Lower leg skin (tissue), 4 donors: ENCODE results near the gene FBXL15. TPM values are rescaled to one million over a fixed set of nuclear protein-coding genes. Genes with fewer than 3 reads are reported as not detected.

Experiments
- DNase-seq, 2 donors: peaks; one replicate each; pipeline ENCODE4 v3.0.0-alpha.2; 2019; ENCODE audit warnings: low spot score in 2 of 2
- H3K4me3 ChIP-seq: fragments of 200-600 bp; sonication (generic); 2 replicates; pipeline ENCODE4 v1.5.1; 2017; ENCODE audit warnings: mild to moderate bottlenecking, low read depth; ENCODE audit not compliant: poor library complexity, severe bottlenecking
- POLR2A ChIP-seq, 2 donors: fragments of 450-650 bp; IDR thresholded peaks; one replicate each; pipeline ENCODE4 v1.6.1; 2016 to 2017; ENCODE audit warnings: antibody characterized with exemption in 2 of 2, mild to moderate bottlenecking in 1 of 2, moderate library complexity in 1 of 2
- WGBS, 2 donors: methylation state at CpG; one replicate each; pipeline ENCODE4 v1.1.5; 2018; 5-methylcytosine and 5-hydroxymethylcytosine counted together
- intact Hi-C: fragments of 100-400 bp; cut with DNase I; formaldehyde crosslinking; loops from one replicate; pipeline ENCODE4 v1.15.0; 2023; ENCODE audit warnings: low total_unique reads
- total RNA-seq, 4 donors: library from RNA; depleted of rRNA; stranded (reverse); fragments of >200 nt; gene quantifications; one replicate each; pipeline ENCODE4 v1.1.0, GENCODE V29; 2016
- TF ChIP-seq, protein P1 (sequence below), 3 donors: fragments of 450-650 bp; IDR thresholded peaks; one replicate each; pipeline ENCODE4 v1.5.1; 2016; ENCODE audit warnings: antibody characterized with exemption in 3 of 3, mild to moderate bottlenecking in 3 of 3, moderate library complexity in 2 of 3

FBXL15 gene
- total RNA-seq, 4 donors from 2014 or later = 18.2 to 25.3 (median 19.1) TPM

DNA sequence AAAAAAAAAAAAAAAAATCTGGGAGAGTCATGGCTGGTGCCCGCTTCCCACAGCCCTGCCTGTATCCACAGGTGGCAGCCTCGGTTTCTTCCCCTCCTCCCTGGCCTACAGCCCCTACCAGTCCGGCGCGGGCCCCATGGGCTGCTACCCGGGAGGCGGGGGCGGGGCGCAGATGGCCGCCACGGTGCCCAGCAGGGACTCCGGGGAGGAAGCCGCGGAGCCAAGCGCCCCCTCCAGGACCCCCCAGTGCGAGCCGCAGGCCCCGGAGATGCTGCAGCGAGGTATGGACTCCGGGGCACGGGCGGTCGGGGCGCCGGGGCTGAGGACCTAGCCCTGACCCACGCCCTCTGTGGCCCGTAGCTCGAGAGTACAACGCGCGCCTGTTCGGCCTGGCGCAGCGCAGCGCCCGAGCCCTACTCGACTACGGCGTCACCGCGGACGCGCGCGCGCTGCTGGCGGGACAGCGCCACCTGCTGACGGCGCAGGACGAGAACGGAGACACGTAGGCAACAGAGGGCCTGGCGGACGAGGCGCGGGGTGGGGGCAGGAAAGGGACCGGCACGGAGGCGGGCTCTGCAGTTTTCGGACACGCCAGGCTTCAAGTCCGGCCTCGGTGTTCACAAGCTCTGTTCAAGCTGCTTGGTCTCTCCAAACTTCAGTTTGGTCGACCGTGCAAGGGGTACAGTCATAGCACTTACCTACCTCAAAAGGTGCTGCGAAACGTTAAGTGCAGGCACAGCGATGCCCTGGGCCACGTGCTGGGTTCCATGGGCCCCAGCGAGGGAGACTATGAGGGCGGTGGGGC, 21.2 kb upstream of the FBXL15 start:
- peak overlapping the region; percentile 8 for H3K4me3 ChIP-seq
- peak; percentile 78 to 97 for DNase-seq
- WGBS, 2 donors = 1 to 6% methylated on average over 31 to 58 of the region's 72 CpGs
- intact Hi-C loops = loop anchor here (10.0 kb wide), 1 partner anchor 185 kb away; no protein-coding TSS in a partner anchor
- TF ChIP-seq POLR2A (IDR thresholded peaks at IDR 0.05) = no peak
- TF ChIP-seq, protein P1, sequence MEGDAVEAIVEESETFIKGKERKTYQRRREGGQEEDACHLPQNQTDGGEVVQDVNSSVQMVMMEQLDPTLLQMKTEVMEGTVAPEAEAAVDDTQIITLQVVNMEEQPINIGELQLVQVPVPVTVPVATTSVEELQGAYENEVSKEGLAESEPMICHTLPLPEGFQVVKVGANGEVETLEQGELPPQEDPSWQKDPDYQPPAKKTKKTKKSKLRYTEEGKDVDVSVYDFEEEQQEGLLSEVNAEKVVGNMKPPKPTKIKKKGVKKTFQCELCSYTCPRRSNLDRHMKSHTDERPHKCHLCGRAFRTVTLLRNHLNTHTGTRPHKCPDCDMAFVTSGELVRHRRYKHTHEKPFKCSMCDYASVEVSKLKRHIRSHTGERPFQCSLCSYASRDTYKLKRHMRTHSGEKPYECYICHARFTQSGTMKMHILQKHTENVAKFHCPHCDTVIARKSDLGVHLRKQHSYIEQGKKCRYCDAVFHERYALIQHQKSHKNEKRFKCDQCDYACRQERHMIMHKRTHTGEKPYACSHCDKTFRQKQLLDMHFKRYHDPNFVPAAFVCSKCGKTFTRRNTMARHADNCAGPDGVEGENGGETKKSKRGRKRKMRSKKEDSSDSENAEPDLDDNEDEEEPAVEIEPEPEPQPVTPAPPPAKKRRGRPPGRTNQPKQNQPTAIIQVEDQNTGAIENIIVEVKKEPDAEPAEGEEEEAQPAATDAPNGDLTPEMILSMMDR (IDR thresholded peaks at IDR 0.05) = peak in 1 of 3 donors; percentile 79

DNA sequence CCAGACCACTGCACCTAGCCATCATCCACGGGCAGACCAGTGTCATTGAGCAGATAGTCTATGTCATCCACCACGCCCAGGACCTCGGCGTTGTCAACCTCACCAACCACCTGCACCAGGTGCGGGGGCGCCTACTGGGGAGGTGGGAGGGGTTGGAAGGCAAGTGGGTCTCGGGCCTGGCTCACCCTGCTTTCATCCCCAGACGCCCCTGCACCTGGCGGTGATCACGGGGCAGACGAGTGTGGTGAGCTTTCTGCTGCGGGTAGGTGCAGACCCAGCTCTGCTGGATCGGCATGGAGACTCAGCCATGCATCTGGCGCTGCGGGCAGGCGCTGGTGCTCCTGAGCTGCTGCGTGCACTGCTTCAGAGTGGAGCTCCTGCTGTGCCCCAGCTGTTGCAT, 20.6 kb upstream of the FBXL15 start:
- 65 to 88% methylated on average over 13 to 15 of the region's 17 CpGs for WGBS, 2 donors
- no peak overlapping the region for H3K4me3 ChIP-seq
- TF ChIP-seq, protein P1 (IDR thresholded peaks at IDR 0.05) = no peak
- TF ChIP-seq POLR2A (IDR thresholded peaks at IDR 0.05) = no peak
- no peak for DNase-seq
- intact Hi-C loops = no loop called here

DNA sequence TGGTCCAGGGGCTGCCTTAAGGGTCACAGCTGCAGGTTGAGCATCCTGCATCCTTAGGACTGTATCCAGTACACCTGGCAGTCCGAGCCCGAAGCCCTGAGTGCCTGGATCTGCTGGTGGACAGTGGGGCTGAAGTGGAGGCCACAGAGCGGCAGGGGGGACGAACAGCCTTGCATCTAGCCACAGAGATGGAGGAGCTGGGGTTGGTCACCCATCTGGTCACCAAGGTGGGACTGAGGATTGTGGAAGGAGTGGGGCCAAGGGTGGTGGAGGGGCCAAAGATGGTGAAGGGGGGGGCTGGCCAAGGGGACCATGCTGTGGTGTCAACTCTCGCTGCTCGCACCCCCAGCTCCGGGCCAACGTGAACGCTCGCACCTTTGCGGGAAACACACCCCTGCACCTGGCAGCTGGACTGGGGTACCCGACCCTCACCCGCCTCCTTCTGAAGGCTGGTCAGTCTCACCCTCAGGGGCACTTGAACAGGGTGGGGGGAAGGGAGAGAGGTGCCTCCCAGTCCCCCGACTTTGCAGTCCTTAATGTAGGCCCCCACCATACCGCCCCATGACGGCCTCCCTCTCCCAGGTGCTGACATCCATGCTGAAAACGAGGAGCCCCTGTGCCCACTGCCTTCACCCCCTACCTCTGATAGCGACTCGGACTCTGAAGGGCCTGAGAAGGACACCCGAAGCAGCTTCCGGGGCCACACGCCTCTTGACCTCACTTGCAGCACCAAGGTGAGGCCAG, 19.9 kb upstream of the FBXL15 start:
- intact Hi-C loops = no loop called here
- TF ChIP-seq, protein P1 (IDR thresholded peaks at IDR 0.05) = no peak
- TF ChIP-seq POLR2A (IDR thresholded peaks at IDR 0.05) = no peak
- H3K4me3 ChIP-seq = no peak overlapping the region
- no peak for DNase-seq
- WGBS, 2 donors = 90% methylated on average over 17 to 22 of the region's 22 CpGs

DNA sequence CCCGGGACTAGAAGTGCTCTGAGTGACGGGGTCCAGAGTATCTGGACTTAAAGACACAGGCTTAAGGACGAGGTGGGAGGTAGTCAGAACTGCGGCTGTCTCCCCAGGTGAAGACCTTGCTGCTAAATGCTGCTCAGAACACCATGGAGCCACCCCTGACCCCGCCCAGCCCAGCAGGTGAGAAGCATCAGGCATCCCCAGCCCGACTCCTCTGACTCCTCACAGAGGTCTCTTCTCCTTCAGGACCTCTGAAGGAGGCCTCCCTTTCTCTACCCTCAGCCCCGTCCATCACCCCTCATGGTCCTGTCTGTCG, 19.3 kb upstream of the FBXL15 start:
- WGBS, 2 donors = 80 to 88% methylated on average over 7 to 8 of the region's 8 CpGs
- TF ChIP-seq, protein P1 (IDR thresholded peaks at IDR 0.05) = no peak
- no peak for TF ChIP-seq POLR2A (IDR thresholded peaks at IDR 0.05)
- intact Hi-C loops = no loop called here

DNA sequence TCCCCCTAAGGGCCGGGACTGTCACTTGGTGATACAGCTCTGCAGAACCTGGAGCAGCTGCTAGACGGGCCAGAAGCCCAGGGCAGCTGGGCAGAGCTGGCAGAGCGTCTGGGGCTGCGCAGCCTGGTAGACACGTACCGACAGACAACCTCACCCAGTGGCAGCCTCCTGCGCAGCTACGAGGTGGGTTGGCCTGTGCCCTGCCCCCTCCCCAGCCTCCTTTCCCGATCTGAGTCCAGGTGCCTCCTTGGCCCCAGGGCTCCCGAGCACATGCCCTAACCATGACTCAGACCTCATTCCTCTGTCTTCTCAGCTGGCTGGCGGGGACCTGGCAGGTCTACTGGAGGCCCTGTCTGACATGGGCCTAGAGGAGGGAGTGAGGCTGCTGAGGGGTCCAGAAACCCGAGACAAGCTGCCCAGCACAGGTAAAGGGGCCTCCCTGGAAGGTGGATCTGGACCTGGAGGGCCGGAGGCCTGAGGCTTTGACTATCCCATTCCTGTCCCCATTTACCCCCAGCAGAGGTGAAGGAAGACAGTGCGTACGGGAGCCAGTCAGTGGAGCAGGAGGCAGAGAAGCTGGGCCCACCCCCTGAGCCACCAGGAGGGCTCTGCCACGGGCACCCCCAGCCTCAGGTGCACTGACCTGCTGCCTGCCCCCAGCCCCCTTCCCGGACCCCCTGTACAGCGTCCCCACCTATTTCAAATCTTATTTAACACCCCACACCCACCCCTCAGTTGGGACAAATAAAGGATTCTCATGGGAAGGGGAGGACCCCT, 18.7 kb upstream of the FBXL15 start:
- intact Hi-C loops = no loop called here
- WGBS, 2 donors = 52 to 62% methylated on average over 17 to 18 of the region's 18 CpGs
- H3K4me3 ChIP-seq = no peak overlapping the region
- DNase-seq = no peak
- TF ChIP-seq POLR2A (IDR thresholded peaks at IDR 0.05) = no peak
- TF ChIP-seq, protein P1 (IDR thresholded peaks at IDR 0.05) = no peak

More for the DNA sequence above, 19.3 kb upstream of the FBXL15 start:
- no peak for DNase-seq
- H3K4me3 ChIP-seq = no peak overlapping the region
